ENCODE results near the gene CPHXL.

Gene CPHXL

GRCh38 chr16:75697571-75697970 lies 28.7 kb downstream of the CPHXL start:
- DNase-seq = no peak

- DNase-seq = no peak
Observed at GRCh38 chr16:75695708-75696107, 30.6 kb downstream of the CPHXL start.

GRCh38 chr16:75687361-75687760 lies 38.9 kb downstream of the CPHXL start:
- DNase-seq = no peak

DNA sequence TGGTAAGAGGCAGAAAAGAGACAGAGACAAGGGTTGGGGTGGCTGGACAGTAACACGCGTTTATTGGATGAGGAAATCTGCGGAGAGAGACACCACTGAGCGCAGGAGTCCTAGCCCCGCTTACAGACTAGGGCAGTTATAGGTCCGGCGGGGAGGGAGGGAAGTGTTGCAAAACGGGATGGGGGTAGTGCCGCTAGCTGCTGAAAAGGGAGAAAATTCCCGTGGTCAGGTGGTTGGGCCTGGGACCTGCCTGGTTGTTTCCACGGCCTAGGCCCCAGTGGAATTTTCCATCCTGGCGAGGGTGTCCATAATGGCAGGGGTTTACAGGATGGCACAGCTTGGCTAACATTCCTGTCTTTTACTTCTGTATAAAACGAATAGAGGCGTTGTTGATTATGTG lies 44.0 kb downstream of the CPHXL start:
- DNase-seq = no peak

DNA sequence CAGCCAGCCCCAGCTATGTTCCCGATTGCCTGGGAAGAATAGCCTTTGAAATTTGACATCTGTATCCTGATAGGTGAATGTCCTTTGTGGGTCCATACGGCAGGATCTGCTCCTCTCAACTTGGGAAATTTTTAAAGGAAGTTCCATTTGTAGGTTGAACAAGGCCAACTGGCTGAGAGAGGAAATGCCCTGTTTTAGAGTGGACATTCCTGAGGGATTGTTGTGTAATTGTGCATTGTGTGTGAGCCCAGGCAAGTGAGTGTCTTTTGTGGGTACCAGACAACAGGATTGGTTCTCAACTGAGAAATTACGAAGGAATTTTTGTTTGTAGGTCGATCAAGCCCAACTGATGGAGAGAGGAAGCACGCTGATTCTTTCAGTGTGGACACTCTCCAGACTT lies 46.9 kb downstream of the CPHXL start:
- no peak for DNase-seq

GRCh38 chr16:75676909-75677308 lies 49.4 kb downstream of the CPHXL start, which contains the start of gene CPHXL2:
CPHXL2 (minus strand) TSS chr16:75677009; CDS start chr16:75676999, 10 bp downstream.
- no peak for DNase-seq

DNA sequence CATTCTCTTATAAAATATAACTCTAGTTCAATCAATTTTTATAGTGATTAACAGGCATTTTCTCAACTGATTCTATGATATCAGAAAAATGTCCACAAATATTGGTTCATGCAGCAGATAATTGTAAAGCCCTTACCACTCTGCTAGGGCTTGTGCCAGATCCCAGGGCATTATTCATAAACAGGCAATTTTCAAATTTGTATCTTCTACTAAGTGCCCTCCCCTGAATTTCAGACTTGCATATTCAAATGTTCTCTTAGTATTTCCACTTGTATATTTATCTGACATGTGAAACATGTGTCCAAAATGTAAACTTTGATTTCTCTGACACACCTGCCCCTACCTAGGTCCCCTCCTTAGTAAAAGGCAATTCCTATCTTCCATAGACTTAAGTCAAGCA lies 58.8 kb downstream of the CPHXL start:
- no peak for DNase-seq
